Measurements from ENCODE around the gene EREG.
"Not testable (repeated sequence)": the region's sequence is repeated elsewhere in the genome, so short reads cannot be mapped to it uniquely, and the experiment has no call there.

Gene EREG

DNA sequence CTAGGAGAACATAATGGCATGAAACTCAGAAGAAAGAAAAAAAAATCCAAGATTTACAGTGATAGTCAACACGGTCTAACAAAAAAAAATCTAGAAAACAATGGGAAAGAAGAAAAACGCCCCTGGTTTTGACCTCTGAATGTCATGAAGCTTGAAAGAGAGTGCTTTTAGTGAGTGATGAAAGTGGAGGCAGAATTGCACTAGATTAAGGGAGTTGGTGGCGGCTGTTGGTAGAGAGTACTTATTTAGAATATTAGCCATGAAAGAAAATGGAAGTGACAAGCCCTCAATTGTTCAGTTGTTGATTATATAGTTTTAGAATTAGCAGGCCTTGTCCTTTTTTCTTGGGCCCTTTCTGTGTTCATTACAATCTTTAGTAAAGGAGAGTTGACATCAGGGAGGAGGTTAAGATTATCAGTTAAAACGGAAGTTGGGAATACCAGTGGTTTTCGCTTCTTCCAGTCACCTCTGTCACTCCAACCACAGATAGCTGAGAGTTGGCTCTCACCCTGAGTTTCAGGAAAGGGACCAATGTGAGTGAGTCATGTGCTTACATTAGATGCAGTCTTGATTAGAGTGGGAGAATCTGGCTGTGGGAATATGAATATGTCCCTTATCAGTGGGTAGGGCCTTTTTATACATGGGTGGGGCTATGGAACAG lies 29.7 kb downstream of the EREG start:
- Mint-ChIP-seq H3K36me3 (no peaks in the 10 kb centered on the region), H3K27me3 (peaks cover 4% of the 10 kb centered on the region), H3K4me3 (no peak overlapping the region), H3K27ac (no peak overlapping the region), H3K9me3 (no peaks in the 10 kb centered on the region), H3K4me1 (peaks cover 14% of the 10 kb centered on the region)

DNA sequence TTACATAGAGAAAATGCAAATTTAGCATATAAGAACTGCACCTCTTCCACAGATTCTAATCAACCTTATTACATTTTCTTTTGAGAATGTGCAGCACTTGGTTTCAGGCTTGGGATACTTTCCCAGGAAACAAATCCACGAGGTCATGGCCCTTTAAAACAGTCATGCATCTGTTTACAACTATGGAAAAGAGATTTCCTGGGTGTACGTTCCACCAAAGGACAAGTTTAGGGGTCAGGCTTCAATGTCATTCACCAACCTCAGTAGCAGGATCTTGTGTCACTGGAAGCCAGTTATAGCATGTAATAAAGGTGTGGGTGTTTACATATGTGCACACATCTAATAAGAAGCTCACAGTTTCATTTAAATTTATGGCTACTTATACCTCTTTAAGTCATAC lies 30.7 kb downstream of the EREG start:
- Mint-ChIP-seq H3K4me1 (peaks cover 14% of the 10 kb centered on the region), H3K4me3 (no peak overlapping the region), H3K27ac (no peak overlapping the region), H3K9me3 (no peaks in the 10 kb centered on the region), H3K36me3 (no peaks in the 10 kb centered on the region), H3K27me3 (no peaks in the 10 kb centered on the region)

DNA sequence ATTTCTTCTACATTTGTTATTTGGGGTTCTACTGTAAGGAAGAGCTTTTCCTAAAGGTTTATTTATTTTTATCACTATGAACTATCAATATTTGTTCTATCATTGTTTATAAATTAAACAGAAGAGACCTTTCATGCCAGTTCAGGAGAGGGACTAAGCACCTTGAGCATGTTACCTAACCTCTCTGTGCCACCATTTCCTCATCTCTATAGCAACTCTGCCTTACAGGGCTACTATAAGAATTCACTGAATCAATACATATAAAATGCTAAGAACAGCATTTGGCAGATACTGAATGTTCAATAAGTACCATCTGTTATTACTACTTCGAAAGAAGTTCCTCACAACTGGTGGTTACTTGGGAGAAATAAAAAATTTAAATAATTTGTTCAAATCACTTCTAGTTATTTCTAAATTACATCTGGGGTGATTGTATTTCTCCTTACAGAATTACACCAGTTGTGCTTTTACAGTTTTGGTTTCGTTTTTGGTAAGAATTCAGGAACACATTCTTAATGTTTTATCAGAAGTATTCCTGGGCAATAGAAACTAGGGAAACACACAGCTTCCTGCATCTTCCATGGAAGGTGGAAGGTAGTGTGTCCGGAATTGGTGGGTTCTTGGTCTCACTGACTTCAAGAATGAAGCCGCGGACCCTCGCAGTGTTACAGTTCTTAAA lies 32.9 kb downstream of the EREG start:
- Mint-ChIP-seq H3K36me3 (no peaks in the 10 kb centered on the region), H3K4me3 (peak overlapping the region; percentile 98), H3K27me3 (no peaks in the 10 kb centered on the region), H3K9me3 (no peaks in the 10 kb centered on the region), H3K27ac (peak overlapping the region; percentile 99), H3K4me1 (peaks cover 14% of the 10 kb centered on the region)

DNA sequence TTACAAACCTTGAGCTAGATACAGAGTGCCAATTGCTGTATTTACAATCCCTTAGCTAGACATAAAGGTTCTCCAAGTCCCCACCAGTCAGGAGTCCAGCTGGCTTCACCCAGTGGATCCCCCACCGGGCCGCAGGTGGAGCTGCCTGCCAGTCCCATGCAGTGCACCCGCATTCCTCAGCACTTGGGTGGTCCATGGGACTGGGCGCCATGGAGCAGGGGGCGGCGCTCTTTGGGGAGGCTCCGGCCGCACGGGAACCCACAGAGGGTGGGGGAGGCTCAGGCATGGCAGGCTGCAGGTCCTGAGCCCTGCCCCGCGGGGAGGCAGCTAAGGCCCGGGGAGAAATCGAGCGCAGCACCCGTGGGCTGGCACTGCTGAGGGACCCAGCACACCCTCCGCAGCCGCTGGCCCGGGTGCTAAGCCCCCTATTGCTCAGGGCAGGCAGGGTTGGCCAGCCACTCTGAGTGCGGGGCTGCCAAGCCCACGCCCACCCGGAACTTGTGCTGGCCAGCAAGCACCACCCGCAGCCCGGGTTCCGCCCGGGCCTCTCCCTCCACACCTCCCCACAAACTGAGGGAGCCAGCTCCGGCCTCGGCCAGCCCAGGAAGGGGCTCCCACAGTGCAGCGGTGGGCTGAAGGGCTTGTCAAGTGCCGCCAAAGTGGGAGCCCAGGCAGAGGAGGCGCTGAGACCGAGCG lies 34.1 kb downstream of the EREG start:
- not testable (repeated sequence) for H3K27ac Mint-ChIP-seq, H3K36me3 Mint-ChIP-seq, H3K9me3 Mint-ChIP-seq, H3K27me3 Mint-ChIP-seq
- peak overlapping the region; percentile 98 for H3K4me3 Mint-ChIP-seq
- peaks cover 14% of the 10 kb centered on the region for H3K4me1 Mint-ChIP-seq

DNA sequence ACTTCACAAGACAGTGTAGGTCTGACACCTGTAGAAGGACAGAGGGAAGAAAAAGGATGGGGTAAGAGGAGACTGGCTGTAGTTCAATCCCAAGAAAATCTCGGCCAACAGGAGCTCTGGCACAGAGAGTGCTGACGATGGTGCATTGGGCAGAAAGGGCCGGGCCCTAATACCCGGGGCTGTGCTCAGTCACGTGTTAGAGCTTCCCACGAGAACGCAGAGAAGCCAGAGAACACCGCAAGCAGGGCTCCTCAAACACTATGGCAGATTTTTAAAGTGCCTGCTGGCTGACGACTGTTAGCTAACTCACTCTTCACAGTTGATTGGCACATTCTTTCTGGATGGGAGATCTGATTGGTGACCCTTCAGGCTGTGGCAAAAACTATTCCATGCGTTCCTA lies 35.5 kb downstream of the EREG start:
- Mint-ChIP-seq H3K9me3 (no peaks in the 10 kb centered on the region), H3K4me3 (no peak overlapping the region), H3K27me3 (no peaks in the 10 kb centered on the region), H3K4me1 (peaks cover 14% of the 10 kb centered on the region), H3K36me3 (no peaks in the 10 kb centered on the region), H3K27ac (no peak overlapping the region)

DNA sequence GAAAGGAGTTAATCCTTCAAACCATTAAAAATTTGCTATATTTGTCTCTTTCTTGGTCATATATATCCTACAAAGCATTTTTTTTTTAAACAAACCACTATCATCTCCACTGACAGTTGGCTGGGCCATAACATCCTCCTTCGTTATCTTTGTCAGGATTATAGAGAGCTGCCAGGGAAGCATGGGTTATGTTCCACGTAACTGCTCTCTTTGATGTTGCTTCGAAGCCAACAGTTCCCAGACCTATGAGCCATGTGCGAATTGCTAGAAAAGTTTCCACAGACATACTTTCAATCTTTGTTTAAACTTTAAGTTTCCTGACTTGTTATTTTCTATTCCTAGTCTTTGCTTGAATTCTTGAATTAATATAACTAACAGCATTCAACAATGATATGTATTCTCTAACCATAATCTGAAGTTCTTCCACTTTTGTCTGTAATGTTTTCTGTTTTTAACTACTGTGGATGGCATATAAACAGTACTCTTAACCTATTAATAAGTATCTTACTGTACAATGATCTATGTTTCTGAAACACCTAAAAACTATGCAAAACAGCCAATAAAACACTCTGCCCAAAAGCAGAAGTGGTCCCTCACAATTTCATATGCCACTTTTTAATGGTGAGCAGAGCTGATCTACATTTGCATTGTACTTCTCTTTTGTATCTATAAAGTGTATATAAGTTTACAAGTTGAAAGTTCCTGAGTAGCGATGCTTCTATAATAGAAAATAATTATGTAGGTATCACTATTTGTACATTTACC lies 37.9 kb downstream of the EREG start:
- H3K4me3 Mint-ChIP-seq: no peak overlapping the region
- H3K36me3 Mint-ChIP-seq: no peaks in the 10 kb centered on the region
- no peaks in the 10 kb centered on the region for H3K27me3 Mint-ChIP-seq
- no peak overlapping the region for H3K27ac Mint-ChIP-seq
- peaks cover 7% of the 10 kb centered on the region for H3K4me1 Mint-ChIP-seq
- H3K9me3 Mint-ChIP-seq: no peaks in the 10 kb centered on the region

DNA sequence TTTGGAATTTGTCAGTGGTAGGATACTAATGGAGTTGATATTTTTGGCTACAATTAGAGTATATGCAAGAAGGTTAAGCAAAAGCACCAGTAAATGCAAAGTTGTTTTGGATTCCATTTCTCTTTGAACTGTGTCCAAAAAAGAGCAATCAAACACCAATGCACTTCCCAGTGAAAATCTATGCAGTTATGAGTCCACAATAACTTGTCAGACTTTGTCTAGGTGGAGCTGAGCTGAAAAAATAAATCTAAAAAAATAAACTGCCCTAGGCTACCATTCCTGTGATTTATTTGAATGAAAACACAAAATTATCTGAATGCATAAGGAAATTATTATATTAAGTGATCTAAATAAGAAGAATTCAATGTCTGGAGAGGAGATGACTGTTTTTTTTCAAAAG lies 42.9 kb downstream of the EREG start:
- Mint-ChIP-seq H3K4me3 (no peak overlapping the region), H3K4me1 (no peaks in the 10 kb centered on the region), H3K27ac (no peak overlapping the region), H3K9me3 (no peaks in the 10 kb centered on the region), H3K36me3 (no peaks in the 10 kb centered on the region), H3K27me3 (no peaks in the 10 kb centered on the region)

DNA sequence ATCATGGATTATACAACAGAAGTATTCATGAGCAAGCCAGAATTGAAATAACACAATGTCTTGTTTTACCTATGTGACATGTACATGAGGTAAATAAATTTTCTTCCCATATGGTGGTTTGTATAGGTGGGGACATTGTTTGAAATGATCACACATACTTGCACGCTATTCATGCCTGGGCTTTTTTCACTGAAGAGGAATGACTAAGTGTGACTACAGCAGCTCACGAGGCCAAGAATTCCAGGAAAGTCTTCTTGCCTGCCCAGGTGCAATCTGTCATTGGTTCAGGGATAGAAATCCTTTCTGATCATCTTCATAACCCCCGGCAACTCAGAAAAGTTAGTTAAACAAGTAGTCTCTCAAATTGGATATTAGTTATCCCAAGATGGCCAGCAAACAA lies 43.7 kb downstream of the EREG start:
- Mint-ChIP-seq H3K4me1 (no peaks in the 10 kb centered on the region), H3K27me3 (no peaks in the 10 kb centered on the region), H3K27ac (no peak overlapping the region), H3K9me3 (no peaks in the 10 kb centered on the region), H3K36me3 (no peaks in the 10 kb centered on the region), H3K4me3 (no peak overlapping the region)

DNA sequence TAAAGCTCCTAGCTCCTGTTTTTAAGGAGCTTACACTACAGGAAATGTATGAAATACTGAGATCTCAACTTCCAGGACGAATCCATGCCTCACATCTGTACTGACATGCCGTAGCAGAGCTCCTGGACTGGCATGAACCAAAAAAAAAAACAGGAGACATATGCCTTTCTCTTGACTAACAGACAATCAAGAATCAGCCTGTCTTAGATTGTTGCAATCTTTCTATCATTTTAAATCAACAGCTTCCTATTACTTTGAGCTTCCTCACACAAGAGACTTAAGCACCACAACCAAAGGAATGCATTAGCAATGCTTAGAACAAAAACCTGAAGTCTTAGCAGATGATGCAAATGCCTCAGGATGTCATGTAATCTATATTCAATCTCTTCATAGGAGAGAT lies 45.3 kb downstream of the EREG start:
- no peaks in the 10 kb centered on the region for H3K9me3 Mint-ChIP-seq
- H3K4me1 Mint-ChIP-seq: no peaks in the 10 kb centered on the region
- H3K27me3 Mint-ChIP-seq: no peaks in the 10 kb centered on the region
- no peak overlapping the region for H3K27ac Mint-ChIP-seq
- H3K4me3 Mint-ChIP-seq: no peak overlapping the region
- no peaks in the 10 kb centered on the region for H3K36me3 Mint-ChIP-seq

DNA sequence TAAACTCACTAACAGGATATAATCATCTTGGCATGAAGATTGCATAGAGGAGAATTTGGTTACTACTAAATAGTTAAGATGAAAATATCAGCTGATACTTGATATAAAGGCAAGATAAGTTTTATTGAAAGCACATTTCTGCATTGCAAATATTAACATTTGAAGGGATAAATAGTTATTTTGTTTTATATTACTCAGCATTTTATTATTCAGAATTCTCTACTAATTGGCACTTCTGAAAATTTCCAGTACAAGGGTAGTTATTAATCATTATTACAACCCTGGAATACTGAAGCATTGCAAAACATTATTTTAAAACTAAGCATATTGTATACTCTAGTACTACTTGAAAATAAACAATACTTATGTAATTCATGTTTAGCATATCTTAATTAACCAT lies 47.3 kb downstream of the EREG start:
- Mint-ChIP-seq H3K4me3 (no peak overlapping the region), H3K27ac (no peak overlapping the region), H3K9me3 (no peaks in the 10 kb centered on the region)

DNA sequence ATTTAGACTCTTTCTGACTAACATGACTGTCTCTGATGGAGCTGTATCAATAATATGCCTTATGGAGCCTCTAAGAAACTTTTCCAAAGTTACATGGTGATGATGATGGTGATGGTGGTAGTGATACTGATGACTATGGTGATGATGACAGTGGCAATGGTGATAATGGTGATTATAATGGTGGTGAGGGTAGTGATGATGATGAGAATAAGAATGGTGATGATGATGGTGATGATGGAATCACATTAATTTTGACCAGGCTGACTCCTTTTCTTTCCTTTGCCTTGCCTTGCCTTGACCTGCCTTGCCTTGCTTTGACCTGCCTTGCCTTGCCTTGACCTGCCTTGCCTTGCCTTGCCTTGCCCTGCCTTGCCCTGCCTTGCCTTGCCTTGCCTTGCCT lies 48.3 kb downstream of the EREG start:
- H3K27me3 Mint-ChIP-seq: no peaks in the 10 kb centered on the region
- no peaks in the 10 kb centered on the region for H3K4me1 Mint-ChIP-seq
- no peak overlapping the region for H3K27ac Mint-ChIP-seq
- no peak overlapping the region for H3K4me3 Mint-ChIP-seq
- H3K9me3 Mint-ChIP-seq: no peaks in the 10 kb centered on the region
- H3K36me3 Mint-ChIP-seq: no peaks in the 10 kb centered on the region

More for the DNA sequence above, 47.3 kb downstream of the EREG start:
- Mint-ChIP-seq H3K27me3 (no peaks in the 10 kb centered on the region), H3K36me3 (no peaks in the 10 kb centered on the region), H3K4me1 (no peaks in the 10 kb centered on the region)

DNA sequence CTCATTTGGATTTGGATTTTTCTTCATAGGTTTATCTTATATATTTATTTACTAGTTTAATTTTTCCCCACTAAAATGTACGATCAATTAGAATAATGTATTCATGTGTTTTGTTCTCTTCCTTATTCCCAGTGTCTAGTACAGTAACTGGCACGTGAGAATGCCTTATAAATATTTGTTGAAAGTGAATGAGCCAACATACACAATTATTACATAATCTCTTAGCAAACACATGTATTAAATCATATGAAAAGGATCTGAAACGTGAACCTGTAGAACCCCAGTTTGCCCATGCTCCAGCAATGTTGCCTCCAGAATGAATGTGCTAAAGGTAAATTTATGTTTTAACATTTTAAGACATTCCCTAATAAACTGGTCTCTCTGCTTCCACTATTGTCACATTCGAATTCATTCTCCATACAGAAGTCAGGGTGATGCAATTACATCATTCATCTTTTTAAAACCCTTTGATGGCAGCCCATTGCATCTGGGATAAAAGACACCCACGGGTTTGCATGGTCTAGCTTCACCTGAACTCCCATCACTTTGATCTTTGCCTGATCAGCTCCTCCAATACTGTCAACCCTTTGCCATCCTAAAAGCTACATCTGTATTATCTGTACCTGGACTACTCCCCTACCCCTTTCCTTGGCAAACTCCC lies 49.3 kb downstream of the EREG start:
- no peak overlapping the region for H3K4me3 Mint-ChIP-seq
- no peaks in the 10 kb centered on the region for H3K4me1 Mint-ChIP-seq
- peaks cover 2% of the 10 kb centered on the region for H3K27me3 Mint-ChIP-seq
- no peaks in the 10 kb centered on the region for H3K36me3 Mint-ChIP-seq
- no peak overlapping the region for H3K27ac Mint-ChIP-seq
- no peaks in the 10 kb centered on the region for H3K9me3 Mint-ChIP-seq

DNA sequence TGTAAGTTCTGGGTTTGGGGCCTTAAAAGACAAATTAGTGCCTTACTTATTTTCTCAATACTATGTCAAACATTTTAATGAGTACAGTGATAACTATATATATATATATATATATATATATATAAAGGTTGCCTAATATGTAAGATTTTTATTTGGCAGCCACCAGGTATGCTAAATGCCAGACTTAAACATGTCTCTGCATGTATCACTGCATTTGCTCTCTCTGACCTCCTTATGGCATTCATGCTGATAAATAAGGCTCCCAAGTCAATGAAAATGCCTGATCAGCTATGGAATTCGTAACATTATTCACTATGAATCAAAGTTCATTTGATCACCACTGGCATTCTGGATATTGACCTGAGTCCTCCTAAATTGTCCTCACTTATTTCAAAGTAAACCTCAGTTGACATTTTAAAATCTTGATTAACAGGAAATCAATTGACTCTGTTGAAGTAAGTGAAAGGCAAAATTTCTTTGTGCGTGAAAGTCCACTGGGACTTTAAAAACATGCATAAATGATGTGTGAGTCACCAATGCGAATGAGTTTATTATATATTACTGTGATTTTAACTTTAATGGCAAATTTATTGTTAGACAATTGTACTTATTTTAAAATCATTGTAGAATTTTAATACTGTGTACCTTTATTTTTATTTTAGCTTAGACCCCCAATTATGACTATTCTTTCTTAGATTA lies 50.8 kb downstream of the EREG start:
- H3K27ac Mint-ChIP-seq: no peak overlapping the region
- no peaks in the 10 kb centered on the region for H3K36me3 Mint-ChIP-seq
- no peaks in the 10 kb centered on the region for H3K9me3 Mint-ChIP-seq
- no peak overlapping the region for H3K4me3 Mint-ChIP-seq
- H3K27me3 Mint-ChIP-seq: peaks cover 3% of the 10 kb centered on the region
- no peaks in the 10 kb centered on the region for H3K4me1 Mint-ChIP-seq

DNA sequence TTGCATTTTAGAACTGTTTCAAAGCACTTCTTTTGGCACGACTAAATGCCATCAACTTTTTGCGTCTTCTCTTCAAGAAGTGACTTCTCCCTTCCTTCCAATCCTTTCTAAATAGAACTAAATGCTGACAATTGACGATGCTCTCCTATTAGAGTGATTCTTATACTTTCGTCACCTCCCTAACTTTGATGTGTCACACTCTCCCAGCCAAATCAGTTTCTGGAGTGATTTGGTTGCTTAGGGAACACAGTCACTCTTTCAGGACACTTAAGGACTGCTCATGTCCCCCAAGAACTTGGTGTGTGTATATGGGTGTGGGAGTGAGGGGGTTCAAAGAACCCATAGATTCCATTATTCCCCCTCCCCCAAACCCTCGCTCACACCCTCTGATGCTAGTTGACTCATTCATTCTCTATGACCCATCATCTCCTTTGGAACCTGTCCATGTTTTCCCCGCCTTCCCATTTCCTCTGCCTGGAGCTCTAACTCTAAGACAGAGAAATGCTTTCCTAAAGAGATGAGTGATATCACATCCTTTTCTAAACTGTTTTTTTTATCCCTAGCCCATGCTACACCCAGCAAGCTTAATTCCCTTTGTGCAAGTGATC lies 53.2 kb downstream of the EREG start:
- Mint-ChIP-seq H3K4me3 (no peak overlapping the region), H3K4me1 (no peaks in the 10 kb centered on the region), H3K27me3 (peaks cover 5% of the 10 kb centered on the region), H3K9me3 (no peaks in the 10 kb centered on the region), H3K27ac (no peak overlapping the region), H3K36me3 (no peaks in the 10 kb centered on the region)

DNA sequence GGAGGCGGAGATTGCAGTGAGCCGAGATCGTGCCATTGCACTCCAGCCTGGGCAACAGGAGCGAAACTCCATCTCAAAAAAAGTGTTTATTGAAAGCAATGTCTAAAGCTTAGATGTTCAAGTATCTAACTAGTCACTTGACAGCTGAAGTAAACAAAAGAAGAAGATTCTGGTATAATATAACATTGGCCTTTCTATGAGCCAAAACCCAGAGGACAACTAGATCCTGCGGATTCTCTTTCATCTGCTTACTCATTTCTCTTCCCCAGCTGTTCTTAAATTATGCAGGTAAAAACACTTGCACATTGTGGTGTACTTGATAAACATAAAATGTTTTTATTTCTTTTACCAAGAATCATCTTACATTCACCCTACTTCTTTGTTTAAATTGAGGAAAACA lies 55.9 kb downstream of the EREG start:
- H3K27ac Mint-ChIP-seq: no peak overlapping the region
- H3K27me3 Mint-ChIP-seq: peaks cover 9% of the 10 kb centered on the region
- H3K4me1 Mint-ChIP-seq: no peaks in the 10 kb centered on the region
- no peaks in the 10 kb centered on the region for H3K9me3 Mint-ChIP-seq
- H3K36me3 Mint-ChIP-seq: no peaks in the 10 kb centered on the region
- H3K4me3 Mint-ChIP-seq: no peak overlapping the region

Measured in activated naive CD4-positive, alpha-beta T cell treated with anti-CD3 and anti-CD28 coated beads, Interleukin-2, amount 50 U/mL, for 24 hours (primary cell).